Measurements from ENCODE around the gene FAM221B. TPM values are rescaled to one million over a fixed set of nuclear protein-coding genes. Genes with fewer than 3 reads are reported as not detected.

The FAM221B gene
- total RNA-seq, 4 donors from 2014 or later: not detected

- Histone ChIP-seq H3K9me3 (no peaks in the 10 kb centered on the region), H3K4me1 (peaks cover 50% of the 10 kb centered on the region), H3K36me3 (no peaks in the 10 kb centered on the region), H3K27ac (no peak overlapping the region), H3K27me3 (no peaks in the 10 kb centered on the region), H3K4me3 (no peak overlapping the region)
- TF ChIP-seq POLR2AphosphoS5 (IDR thresholded peaks at IDR 0.05) (no peak), CTCF (IDR thresholded peaks at IDR 0.05) (no peak), EP300 (IDR thresholded peaks at IDR 0.05) (no peak), POLR2A (IDR thresholded peaks at IDR 0.05) (no peak)
- 84% methylated on average over 3 of the region's 3 CpGs for WGBS
- no peak for DNase-seq (ENCODE audit: low spot score in 2 of 2)
Observed at GRCh38 chr9:35842795-35843194, 14.3 kb upstream of the FAM221B start.

GRCh38 chr9:35842020-35842745 is 13.7 kb upstream of the FAM221B start:
- no peaks in the 10 kb centered on the region for H3K36me3 ChIP-seq
- H3K27me3 ChIP-seq: no peaks in the 10 kb centered on the region
- no peak overlapping the region for H3K4me3 ChIP-seq
- TF ChIP-seq CTCF (IDR thresholded peaks at IDR 0.05): no peak
- no peak for TF ChIP-seq POLR2A (IDR thresholded peaks at IDR 0.05)
- TF ChIP-seq POLR2AphosphoS5 (IDR thresholded peaks at IDR 0.05): peak in 1 of 3 donors; percentile 34
- no peaks in the 10 kb centered on the region for H3K9me3 ChIP-seq
- WGBS: 89% methylated on average over 16 of the region's 17 CpGs
- H3K4me1 ChIP-seq: peaks cover 49% of the 10 kb centered on the region
- DNase-seq (ENCODE audit: low spot score in 2 of 2): no peak
- no peak overlapping the region for H3K27ac ChIP-seq

GRCh38 chr9:35841645-35841900 is 13.0 kb upstream of the FAM221B start:
- Histone ChIP-seq H3K9me3 (no peaks in the 10 kb centered on the region), H3K27me3 (no peaks in the 10 kb centered on the region)
- WGBS: 88% methylated on average over 4 of the region's 5 CpGs

GRCh38 chr9:35840881-35841644 is 12.5 kb upstream of the FAM221B start:
- H3K27ac ChIP-seq: no peak overlapping the region
- H3K4me3 ChIP-seq: no peak overlapping the region
- no peaks in the 10 kb centered on the region for H3K9me3 ChIP-seq
- WGBS: 89% methylated on average over 12 of the region's 15 CpGs
- H3K36me3 ChIP-seq: no peaks in the 10 kb centered on the region
- no peaks in the 10 kb centered on the region for H3K27me3 ChIP-seq
- peak in 1 of 2 donors; percentile 35 for DNase-seq (ENCODE audit: low spot score in 2 of 2)
- H3K4me1 ChIP-seq: peaks cover 41% of the 10 kb centered on the region
- TF ChIP-seq CTCF (IDR thresholded peaks at IDR 0.05) (no peak), POLR2AphosphoS5 (IDR thresholded peaks at IDR 0.05) (no peak), POLR2A (IDR thresholded peaks at IDR 0.05) (no peak), EP300 (IDR thresholded peaks at IDR 0.05) (no peak)

More at GRCh38 chr9:35841645-35841900, 13.0 kb upstream of the FAM221B start:
- no peak for TF ChIP-seq POLR2A (IDR thresholded peaks at IDR 0.05)
- no peak for TF ChIP-seq POLR2AphosphoS5 (IDR thresholded peaks at IDR 0.05)
- no peak for TF ChIP-seq CTCF (IDR thresholded peaks at IDR 0.05)
- TF ChIP-seq EP300 (IDR thresholded peaks at IDR 0.05): no peak
- no peak overlapping the region for H3K4me3 ChIP-seq
- H3K27ac ChIP-seq: no peak overlapping the region
- H3K36me3 ChIP-seq: no peaks in the 10 kb centered on the region
- DNase-seq (ENCODE audit: low spot score in 2 of 2): no peak
- H3K4me1 ChIP-seq: peaks cover 46% of the 10 kb centered on the region

GRCh38 chr9:35839926-35840325 is 11.4 kb upstream of the FAM221B start:
- 87% methylated on average over 5 of the region's 5 CpGs for WGBS

More at GRCh38 chr9:35839926-35840325, 11.4 kb upstream of the FAM221B start:
- TF ChIP-seq CTCF (IDR thresholded peaks at IDR 0.05): no peak
- no peak for TF ChIP-seq POLR2AphosphoS5 (IDR thresholded peaks at IDR 0.05)
- no peak for TF ChIP-seq EP300 (IDR thresholded peaks at IDR 0.05)
- TF ChIP-seq POLR2A (IDR thresholded peaks at IDR 0.05): no peak
- Histone ChIP-seq H3K27me3 (no peaks in the 10 kb centered on the region), H3K27ac (no peak overlapping the region), H3K4me1 (peaks cover 40% of the 10 kb centered on the region), H3K9me3 (no peaks in the 10 kb centered on the region), H3K4me3 (no peak overlapping the region), H3K36me3 (no peaks in the 10 kb centered on the region)
- no peak for DNase-seq (ENCODE audit: low spot score in 2 of 2)
